RPMI7951 (cell line): Measurements from ENCODE around the gene SYPL1. TPM values are rescaled to one million over a fixed set of nuclear protein-coding genes. Genes with fewer than 3 reads are reported as not detected.
A peak's percentile ranks its signal among the peaks of the same experiment; 100 is the strongest.

Source experiments
- DNase-seq: peaks from one replicate; pipeline ENCODE4 v3.0.0-alpha.2; 2012; ENCODE audit warnings: low read depth
- total RNA-seq: library from RNA; depleted of rRNA; stranded (reverse); fragments of >200 nt; shearing (Covaris generic); gene quantifications from 2 replicates; pipeline ENCODE4 v1.2.3, GENCODE V29; 2014; rRNA removed

Gene SYPL1
- total RNA-seq, 1 experiment from 2014 or later: 80.3 TPM

- peak; percentile 39 for DNase-seq
Observed at GRCh38 chr7:106050746-106051117, 61.4 kb downstream of the SYPL1 start.

GRCh38 chr7:106050002-106050745 lies 61.9 kb downstream of the SYPL1 start:
- peak; percentile 44 for DNase-seq

GRCh38 chr7:106049139-106049752 lies 62.9 kb downstream of the SYPL1 start:
- DNase-seq: no peak

DNA sequence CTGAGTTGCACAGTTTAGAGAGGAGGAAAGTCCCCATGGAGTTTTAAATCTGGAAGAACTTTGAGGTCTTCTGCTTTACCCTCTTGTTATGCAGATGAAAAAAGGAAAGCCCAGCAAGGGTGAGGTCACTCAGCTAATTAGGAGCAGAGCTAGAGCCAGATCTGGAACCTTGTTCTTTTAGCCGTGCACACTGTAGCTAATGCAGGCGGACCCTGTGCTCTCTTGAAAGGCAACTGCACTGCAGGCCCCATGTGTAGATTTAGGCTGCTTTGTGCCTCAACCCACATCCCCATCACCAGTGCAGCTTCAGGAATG lies 63.4 kb downstream of the SYPL1 start:
- no peak for DNase-seq

DNA sequence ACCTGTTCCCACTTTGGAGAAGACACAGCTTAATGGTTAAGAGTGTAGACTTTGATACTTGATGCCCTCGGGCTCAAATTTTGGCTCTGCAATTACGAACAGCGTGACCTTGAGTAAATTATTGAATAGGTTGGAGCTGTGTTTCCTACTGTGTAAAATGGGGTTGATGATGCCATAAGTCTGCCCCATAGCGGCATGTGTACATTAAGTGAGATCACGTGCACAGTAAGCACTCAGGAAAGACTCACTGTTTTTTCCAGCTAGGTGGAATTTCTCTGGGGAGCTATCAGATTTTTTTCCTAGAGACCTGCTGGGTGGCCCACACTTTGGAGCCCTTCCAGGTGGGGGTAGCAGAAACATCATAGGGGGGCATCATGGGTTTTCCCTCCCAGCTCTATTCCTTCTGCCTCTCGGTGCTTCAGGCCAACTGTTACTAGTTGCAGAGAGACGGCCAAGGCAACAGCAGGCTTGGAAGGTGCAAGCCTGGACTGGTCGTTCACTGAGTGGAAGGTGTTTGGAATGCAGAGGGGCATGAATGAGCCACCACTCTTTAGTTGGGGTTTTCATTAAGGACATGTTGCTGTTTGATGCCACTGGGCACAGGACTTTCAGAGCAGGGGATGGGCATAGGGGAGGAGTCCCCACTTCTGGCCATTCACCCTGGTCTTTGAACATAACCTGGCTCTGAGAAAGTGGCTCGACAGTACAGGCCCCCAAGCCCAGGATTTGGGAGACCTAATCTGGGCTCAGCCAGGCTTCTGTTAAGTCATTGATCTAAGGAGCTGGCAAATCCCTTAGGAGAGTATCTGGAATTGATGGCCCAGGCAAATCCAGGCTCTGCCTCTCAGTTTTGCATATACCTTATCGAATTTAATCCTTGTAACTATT lies 64.0 kb downstream of the SYPL1 start:
- no peak for DNase-seq

- no peak for DNase-seq
Observed at GRCh38 chr7:106047184-106047583, 64.9 kb downstream of the SYPL1 start.

- no peak for DNase-seq
Observed at GRCh38 chr7:106045586-106045985, 66.5 kb downstream of the SYPL1 start.

GRCh38 chr7:106045139-106045538 lies 67.0 kb downstream of the SYPL1 start:
- DNase-seq: no peak

GRCh38 chr7:106042196-106042611 lies 69.9 kb downstream of the SYPL1 start:
- DNase-seq: no peak

- DNase-seq: peak; percentile 61
Observed at GRCh38 chr7:106041140-106041717, 70.9 kb downstream of the SYPL1 start.

Other genes with a start within 250 kb of the SYPL1 start
- 4.0 and 5.2 TPM in 2 replicates for gene ATXN7L1, start 235.7 kb downstream of the SYPL1 start, total RNA-seq
- 1.3 and 1.4 TPM in 2 replicates for gene CDHR3, start 149.0 kb downstream of the SYPL1 start, total RNA-seq
- 231 and 289 TPM in 2 replicates for gene NAMPT, start 172.7 kb upstream of the SYPL1 start, total RNA-seq